Measurements from ENCODE around the gene PSTPIP1. TPM values are rescaled to one million over a fixed set of nuclear protein-coding genes. Genes with fewer than 3 reads are reported as not detected.

PSTPIP1 gene
- polyA plus RNA-seq, 1 donor (not counting 4 experiments of a cell fraction or from before 2014, with no cell fraction given), result 9.6 TPM

DNA sequence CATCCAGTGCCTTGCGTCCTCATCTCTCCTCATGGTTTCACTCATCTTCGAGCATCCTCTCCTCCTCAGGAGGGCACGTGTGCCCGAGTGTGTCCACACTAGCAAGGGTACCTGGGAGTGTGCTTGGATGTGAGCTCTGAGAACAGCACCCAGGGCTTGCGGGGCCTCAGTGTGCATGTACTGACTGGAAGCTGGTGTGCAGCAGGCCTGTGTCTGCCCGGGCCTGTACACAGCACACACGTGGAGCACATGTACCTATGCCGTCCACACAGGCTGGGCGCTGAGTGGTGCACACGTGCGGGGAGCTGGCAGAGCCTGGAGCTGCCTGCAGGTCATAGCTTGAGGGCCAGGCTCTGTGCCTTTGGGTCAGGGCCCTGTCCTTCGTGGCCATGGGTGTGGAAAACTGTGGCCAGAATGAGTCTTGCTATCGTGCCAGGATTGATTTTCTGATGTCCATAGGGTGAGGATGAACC, 41.1 kb downstream of the PSTPIP1 start:
- DNase-seq (ENCODE audit: low read depth, low spot score) (no peak), FAIRE-seq (peak; percentile 81)
- H2AFZ ChIP-seq (ENCODE audit: control insufficient read depth, low read length), result no peak overlapping the region
- no peaks in the 10 kb centered on the region for H4K20me1 ChIP-seq (ENCODE audit: control insufficient read depth, extremely low read depth, insufficient read depth, low read length)
- dilution Hi-C loops (cut with MboI; ENCODE audit: extremely low pct_ligation_motif_present, low sequenced_read_pairs), result no loop called here
- no peak overlapping the region for H3K4me2 ChIP-seq (ENCODE audit: control insufficient read depth, extremely low read depth, insufficient read depth, low read depth, low read length)
- no peak overlapping the region for H3K9ac ChIP-seq (ENCODE audit: control insufficient read depth, extremely low read depth, insufficient read depth, low read length)
- peaks cover 3 to 6% of the 10 kb centered on the region in 2 experiments for H3K36me3 ChIP-seq (ENCODE audit: control insufficient read depth in 2 of 2, extremely low read depth in 1 of 2, insufficient read depth in 2 of 2, low read length in 2 of 2)
- H3K27me3 ChIP-seq (ENCODE audit: control insufficient read depth, extremely low read depth, insufficient read depth, low read length), result no peaks in the 10 kb centered on the region
- H3K9me1 ChIP-seq (ENCODE audit: control insufficient read depth, extremely low read depth, insufficient read depth, low read length), result no peaks in the 10 kb centered on the region
- no peak overlapping the region for H3K27ac ChIP-seq (ENCODE audit: control insufficient read depth, insufficient read depth, low read length)
- H3K79me2 ChIP-seq (ENCODE audit: control insufficient read depth, insufficient read depth, low read length), result no peaks in the 10 kb centered on the region
- no peak overlapping the region for H3K4me3 ChIP-seq (ENCODE audit: control insufficient read depth in 2 of 3, extremely low read depth in 1 of 3, insufficient read depth in 2 of 3, low read depth in 1 of 3, low read length in 3 of 3)
- TF ChIP-seq, protein P1, sequence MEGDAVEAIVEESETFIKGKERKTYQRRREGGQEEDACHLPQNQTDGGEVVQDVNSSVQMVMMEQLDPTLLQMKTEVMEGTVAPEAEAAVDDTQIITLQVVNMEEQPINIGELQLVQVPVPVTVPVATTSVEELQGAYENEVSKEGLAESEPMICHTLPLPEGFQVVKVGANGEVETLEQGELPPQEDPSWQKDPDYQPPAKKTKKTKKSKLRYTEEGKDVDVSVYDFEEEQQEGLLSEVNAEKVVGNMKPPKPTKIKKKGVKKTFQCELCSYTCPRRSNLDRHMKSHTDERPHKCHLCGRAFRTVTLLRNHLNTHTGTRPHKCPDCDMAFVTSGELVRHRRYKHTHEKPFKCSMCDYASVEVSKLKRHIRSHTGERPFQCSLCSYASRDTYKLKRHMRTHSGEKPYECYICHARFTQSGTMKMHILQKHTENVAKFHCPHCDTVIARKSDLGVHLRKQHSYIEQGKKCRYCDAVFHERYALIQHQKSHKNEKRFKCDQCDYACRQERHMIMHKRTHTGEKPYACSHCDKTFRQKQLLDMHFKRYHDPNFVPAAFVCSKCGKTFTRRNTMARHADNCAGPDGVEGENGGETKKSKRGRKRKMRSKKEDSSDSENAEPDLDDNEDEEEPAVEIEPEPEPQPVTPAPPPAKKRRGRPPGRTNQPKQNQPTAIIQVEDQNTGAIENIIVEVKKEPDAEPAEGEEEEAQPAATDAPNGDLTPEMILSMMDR (optimal IDR thresholded peaks at IDR 0.05 in 1 of 3, IDR thresholded peaks at IDR 0.05 in 1 of 3, conservative IDR thresholded peaks at IDR 0.05 in 1 of 3; ENCODE audit: extremely low read depth in 1 of 3, insufficient read depth in 2 of 3, low read length in 3 of 3), result no peak
- no peak for TF ChIP-seq EZH2 (IDR thresholded peaks at IDR 0.05; ENCODE audit: low read length)
- H3K9me3 ChIP-seq (ENCODE audit: control insufficient read depth, low read depth, low read length), result no peaks in the 10 kb centered on the region
- H3K4me1 ChIP-seq (ENCODE audit: control insufficient read depth, extremely low read depth, insufficient read depth, low read length), result peaks cover 4% of the 10 kb centered on the region

DNA sequence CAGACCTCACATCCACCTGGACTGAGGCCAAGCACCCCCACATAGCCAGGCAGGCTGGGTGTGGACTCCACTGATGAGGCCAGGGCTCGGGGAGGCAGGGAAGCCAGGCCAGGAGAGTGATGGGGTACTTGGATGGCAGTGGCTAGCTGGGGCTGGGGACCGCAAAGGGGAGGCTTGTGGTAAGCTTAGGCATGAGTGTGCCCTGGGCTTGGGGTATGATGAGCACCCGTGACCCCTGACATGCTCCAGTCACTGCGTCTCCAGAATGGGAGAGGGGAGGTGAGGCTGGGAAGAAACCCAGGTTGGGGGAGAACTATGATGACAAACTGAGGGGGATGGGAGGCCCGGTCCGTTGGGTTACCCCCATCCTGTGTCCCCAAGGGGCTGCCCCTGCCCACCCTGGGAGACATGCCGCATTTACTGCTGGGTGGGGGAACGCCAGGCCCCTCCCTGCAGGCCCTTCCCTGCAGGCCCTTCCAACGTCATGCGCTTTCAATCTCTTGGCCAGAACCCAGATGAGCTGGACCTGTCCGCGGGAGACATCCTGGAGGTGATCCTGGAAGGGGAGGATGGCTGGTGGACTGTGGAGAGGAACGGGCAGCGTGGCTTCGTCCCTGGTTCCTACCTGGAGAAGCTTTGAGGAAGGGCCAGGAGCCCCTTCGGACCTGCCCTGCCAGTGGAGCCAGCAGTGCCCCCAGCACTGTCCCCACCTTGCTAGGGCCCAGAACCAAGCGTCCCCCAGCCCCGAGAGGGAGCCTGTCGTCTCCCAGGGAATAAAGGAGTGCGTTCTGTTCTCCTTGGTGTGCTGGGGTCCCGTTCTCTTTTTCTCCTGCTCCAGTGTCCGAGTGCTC, 41.8 kb downstream of the PSTPIP1 start:
- no peaks in the 10 kb centered on the region for H3K9me1 ChIP-seq (ENCODE audit: control insufficient read depth, extremely low read depth, insufficient read depth, low read length)
- DNase-seq (ENCODE audit: low read depth, low spot score) (no peak), FAIRE-seq (no peak)
- H3K4me2 ChIP-seq (ENCODE audit: control insufficient read depth, extremely low read depth, insufficient read depth, low read depth, low read length), result no peak overlapping the region
- H2AFZ ChIP-seq (ENCODE audit: control insufficient read depth, low read length), result no peak overlapping the region
- H3K27ac ChIP-seq (ENCODE audit: control insufficient read depth, insufficient read depth, low read length), result no peak overlapping the region
- H4K20me1 ChIP-seq (ENCODE audit: control insufficient read depth, extremely low read depth, insufficient read depth, low read length), result no peaks in the 10 kb centered on the region
- no peaks in the 10 kb centered on the region for H3K27me3 ChIP-seq (ENCODE audit: control insufficient read depth, extremely low read depth, insufficient read depth, low read length)
- peaks cover 4% of the 10 kb centered on the region for H3K4me1 ChIP-seq (ENCODE audit: control insufficient read depth, extremely low read depth, insufficient read depth, low read length)
- dilution Hi-C loops (cut with MboI; ENCODE audit: extremely low pct_ligation_motif_present, low sequenced_read_pairs), result no loop called here
- H3K9ac ChIP-seq (ENCODE audit: control insufficient read depth, extremely low read depth, insufficient read depth, low read length), result no peak overlapping the region
- TF ChIP-seq EZH2 (IDR thresholded peaks at IDR 0.05; ENCODE audit: low read length), result no peak
- TF ChIP-seq, protein P1 (optimal IDR thresholded peaks at IDR 0.05 in 1 of 3, IDR thresholded peaks at IDR 0.05 in 1 of 3, conservative IDR thresholded peaks at IDR 0.05 in 1 of 3; ENCODE audit: extremely low read depth in 1 of 3, insufficient read depth in 2 of 3, low read length in 3 of 3), result no peak
- H3K36me3 ChIP-seq (ENCODE audit: control insufficient read depth in 2 of 2, extremely low read depth in 1 of 2, insufficient read depth in 2 of 2, low read length in 2 of 2), result peaks cover 1 to 6% of the 10 kb centered on the region in 2 experiments
- H3K4me3 ChIP-seq (ENCODE audit: control insufficient read depth in 2 of 3, extremely low read depth in 1 of 3, insufficient read depth in 2 of 3, low read depth in 1 of 3, low read length in 3 of 3), result no peak overlapping the region
- H3K79me2 ChIP-seq (ENCODE audit: control insufficient read depth, insufficient read depth, low read length), result no peaks in the 10 kb centered on the region
- H3K9me3 ChIP-seq (ENCODE audit: control insufficient read depth, low read depth, low read length), result no peaks in the 10 kb centered on the region
